NB4 (cell line): ENCODE results near the gene SYNDIG1.

ENCODE experiments used
- CTCF ChIP-seq: IDR thresholded peaks from one replicate; pipeline ENCODE4 v1.5.1; 2012; ENCODE audit warnings: low read depth, low read length
- MAX ChIP-seq: IDR thresholded peaks from 2 replicates; pipeline ENCODE4 v1.6.1; 2011; ENCODE audit warnings: low read depth, low read length
- POLR2A ChIP-seq: IDR thresholded peaks from 2 replicates; pipeline ENCODE4 v1.6.1; 2011; ENCODE audit warnings: mild to moderate bottlenecking; ENCODE audit not compliant: insufficient read length; ENCODE audit errors: extremely low read depth

DNA sequence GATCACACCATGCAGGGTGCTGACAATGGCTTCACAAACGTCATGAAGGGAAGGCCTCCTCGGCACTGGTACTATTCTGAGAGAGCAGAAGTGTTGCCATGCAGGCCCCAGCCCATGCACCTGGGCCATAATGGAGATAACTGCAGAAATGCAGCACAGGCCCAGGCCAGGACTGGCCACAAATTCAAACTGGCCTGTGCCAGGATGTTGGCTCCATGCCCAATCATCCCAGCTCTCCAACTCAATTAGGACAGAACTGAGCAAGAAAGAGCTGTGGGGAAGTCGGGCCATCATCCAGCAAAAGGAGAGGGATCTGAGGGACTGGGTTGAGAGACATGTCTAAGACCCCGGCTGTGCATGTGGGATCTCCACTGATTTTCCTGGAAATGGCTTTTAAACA is 48.9 kb upstream of the SYNDIG1 start:
- TF ChIP-seq CTCF (no peak), POLR2A (no peak), MAX (no peak)
